ENCODE results near the gene MAPK11.

Gene MAPK11

GRCh38 chr22:50220603-50221409 is 49.4 kb downstream of the MAPK11 start:
- DNase-seq, result no peak

GRCh38 chr22:50219800-50220602 is 50.2 kb downstream of the MAPK11 start:
- DNase-seq, result no peak

GRCh38 chr22:50218996-50219727 is 51.0 kb downstream of the MAPK11 start:
- DNase-seq, result peak; percentile 63

- no peak for DNase-seq
Measured at GRCh38 chr22:50218153-50218995, 51.8 kb downstream of the MAPK11 start.

- no peak for DNase-seq
Measured at GRCh38 chr22:50217543-50218152, 52.5 kb downstream of the MAPK11 start.

- no peak for DNase-seq
Measured at GRCh38 chr22:50216684-50217520, 53.3 kb downstream of the MAPK11 start.

- no peak for DNase-seq
Measured at GRCh38 chr22:50216055-50216683, 54.0 kb downstream of the MAPK11 start.

- no peak for DNase-seq
Measured at GRCh38 chr22:50215297-50216054, 54.7 kb downstream of the MAPK11 start.

Measured in DMS153 (cell line).